Measurements from ENCODE around the gene POU3F2.

The POU3F2 gene

DNA sequence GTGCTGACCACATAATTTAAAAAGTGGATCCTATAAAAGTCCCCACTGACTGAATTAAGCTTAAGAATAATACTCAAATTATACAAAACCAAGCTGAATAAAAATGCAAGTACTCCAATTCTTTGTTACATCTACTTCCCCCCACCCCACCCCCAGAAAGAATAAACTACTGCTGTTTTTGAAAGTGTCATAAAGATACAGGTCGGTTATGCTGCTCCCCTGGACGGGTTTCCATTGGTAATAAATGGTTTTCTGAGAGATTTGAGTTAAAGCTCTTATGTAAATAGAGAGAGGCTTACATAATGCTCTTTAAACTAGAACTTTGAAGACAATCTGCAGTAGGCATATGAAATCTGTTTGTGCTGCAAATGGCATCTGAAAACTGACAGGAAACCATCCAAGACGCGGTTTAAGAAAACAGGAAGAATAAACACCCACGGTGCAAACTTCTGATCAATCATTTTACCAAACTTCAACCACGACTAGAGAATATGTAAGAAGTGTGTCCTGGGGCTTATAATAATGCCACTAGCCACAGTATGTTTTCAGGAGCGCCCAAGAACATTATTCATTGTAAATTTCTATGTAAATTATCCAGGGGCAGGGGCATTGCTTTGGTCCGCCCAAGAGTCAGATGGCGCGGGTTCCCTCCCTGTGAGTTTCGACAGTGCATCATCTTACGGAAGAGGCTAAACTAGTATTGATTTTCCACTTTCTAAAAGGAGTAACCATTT is 10.8 kb upstream of the POU3F2 start:
- H3K9me3 ChIP-seq (ENCODE audit: control insufficient read depth in 1 of 2, low read length in 2 of 2), result peaks cover 0 to 4% of the 10 kb centered on the region in 2 donors
- H3K4me1 ChIP-seq (ENCODE audit: control insufficient read depth in 1 of 2, insufficient read depth in 2 of 2, low read length in 2 of 2), result peaks cover 0 to 27% of the 10 kb centered on the region in 2 donors
- H3K4me3 ChIP-seq (ENCODE audit: low read depth in 1 of 2, low read length in 2 of 2), result peak overlapping the region in 1 of 2 donors; percentile 59
- no peaks in the 10 kb centered on the region for H3K36me3 ChIP-seq (ENCODE audit: control insufficient read depth in 1 of 2, insufficient read depth in 2 of 2, low read length in 2 of 2)
- H3K27me3 ChIP-seq (ENCODE audit: low read depth, low read length), result peaks cover 49% of the 10 kb centered on the region
- no peak overlapping the region for H3K27ac ChIP-seq (ENCODE audit: low read length)

DNA sequence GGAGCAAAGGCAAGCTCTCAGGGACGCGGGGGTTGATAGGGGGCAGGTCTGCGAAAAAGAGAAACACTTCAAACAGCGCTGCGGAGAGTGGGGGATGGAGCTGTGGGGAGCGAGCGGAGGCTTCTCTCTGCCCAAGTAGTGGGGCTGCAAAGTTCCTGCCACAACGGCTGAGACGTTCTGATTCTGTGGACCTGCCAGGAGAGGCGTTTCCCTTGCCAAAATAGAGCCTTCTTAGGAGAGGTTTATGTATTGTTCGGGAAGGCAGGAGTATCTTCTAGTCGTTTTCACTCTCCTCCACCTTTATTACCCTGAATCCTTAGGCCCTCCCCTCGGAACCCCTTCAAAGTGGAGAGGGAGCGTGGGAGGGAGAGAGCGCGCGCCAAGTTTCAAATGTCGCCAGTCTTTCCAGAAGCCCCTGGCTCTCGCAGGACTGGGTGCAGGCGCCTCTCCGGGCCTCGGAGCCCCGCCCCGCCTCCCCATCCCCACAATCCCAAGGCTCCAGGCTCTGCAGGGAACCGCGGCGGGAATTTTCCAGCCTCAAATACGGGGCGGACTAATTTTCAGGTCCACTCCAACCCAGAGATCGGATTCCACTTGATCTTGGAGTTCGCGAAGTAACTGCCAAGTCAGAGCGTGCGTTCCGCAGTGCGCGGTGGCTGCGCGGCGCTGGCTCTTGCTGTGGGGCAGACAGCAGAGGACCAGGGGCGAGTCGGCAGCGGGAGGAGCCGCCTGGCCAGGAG is 10.0 kb upstream of the POU3F2 start:
- no peak overlapping the region for H3K27ac ChIP-seq (ENCODE audit: low read length)
- no peaks in the 10 kb centered on the region for H3K36me3 ChIP-seq (ENCODE audit: control insufficient read depth in 1 of 2, insufficient read depth in 2 of 2, low read length in 2 of 2)
- peaks cover 0 to 27% of the 10 kb centered on the region in 2 donors for H3K4me1 ChIP-seq (ENCODE audit: control insufficient read depth in 1 of 2, insufficient read depth in 2 of 2, low read length in 2 of 2)
- peak overlapping the region in 1 of 2 donors; percentile 59 for H3K4me3 ChIP-seq (ENCODE audit: low read depth in 1 of 2, low read length in 2 of 2)
- peaks cover 55% of the 10 kb centered on the region for H3K27me3 ChIP-seq (ENCODE audit: low read depth, low read length)
- peaks cover 0 to 4% of the 10 kb centered on the region in 2 donors for H3K9me3 ChIP-seq (ENCODE audit: control insufficient read depth in 1 of 2, low read length in 2 of 2)

DNA sequence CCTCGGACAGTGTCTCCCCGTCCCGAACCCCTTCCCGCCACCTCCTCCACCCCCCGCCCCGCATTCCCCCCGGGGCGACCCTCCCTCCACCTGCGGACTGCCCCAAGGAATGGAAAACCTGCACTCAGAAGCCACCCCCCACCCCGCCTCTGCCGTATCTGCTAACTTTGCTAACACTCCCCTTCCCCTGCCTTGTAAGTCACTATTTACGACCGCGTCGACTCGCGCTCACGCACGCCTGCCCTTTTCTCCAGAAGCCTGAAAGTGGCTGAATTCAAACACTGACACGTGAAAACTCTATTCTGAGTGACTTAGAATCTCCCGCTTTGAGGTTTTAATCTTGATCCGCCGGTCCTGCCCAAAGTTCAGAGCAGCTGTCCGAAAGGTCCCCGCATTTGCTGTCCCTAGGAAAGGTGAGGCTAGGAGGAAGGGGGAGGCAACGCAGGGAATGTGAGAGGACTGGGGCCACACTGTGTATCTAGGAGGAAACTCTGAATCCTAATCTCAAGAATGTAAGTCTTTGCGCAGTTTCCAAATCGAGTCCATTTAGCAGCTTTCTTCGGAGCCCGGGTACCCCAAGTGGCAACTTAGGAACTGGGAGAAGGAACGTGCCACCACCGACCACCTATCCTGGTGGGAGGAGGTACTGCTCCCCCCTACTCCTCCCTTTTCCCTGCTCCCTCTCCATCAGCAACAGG is 9.3 kb upstream of the POU3F2 start:
- Histone ChIP-seq H3K27ac (ENCODE audit: low read length) (no peak overlapping the region), H3K27me3 (ENCODE audit: low read depth, low read length) (peaks cover 61% of the 10 kb centered on the region), H3K4me3 (ENCODE audit: low read depth in 1 of 2, low read length in 2 of 2) (peak overlapping the region in 1 of 2 donors; percentile 59), H3K4me1 (ENCODE audit: control insufficient read depth in 1 of 2, insufficient read depth in 2 of 2, low read length in 2 of 2) (peaks cover 0 to 27% of the 10 kb centered on the region in 2 donors), H3K36me3 (ENCODE audit: control insufficient read depth in 1 of 2, insufficient read depth in 2 of 2, low read length in 2 of 2) (no peaks in the 10 kb centered on the region), H3K9me3 (ENCODE audit: control insufficient read depth in 1 of 2, low read length in 2 of 2) (peaks cover 0 to 4% of the 10 kb centered on the region in 2 donors)

DNA sequence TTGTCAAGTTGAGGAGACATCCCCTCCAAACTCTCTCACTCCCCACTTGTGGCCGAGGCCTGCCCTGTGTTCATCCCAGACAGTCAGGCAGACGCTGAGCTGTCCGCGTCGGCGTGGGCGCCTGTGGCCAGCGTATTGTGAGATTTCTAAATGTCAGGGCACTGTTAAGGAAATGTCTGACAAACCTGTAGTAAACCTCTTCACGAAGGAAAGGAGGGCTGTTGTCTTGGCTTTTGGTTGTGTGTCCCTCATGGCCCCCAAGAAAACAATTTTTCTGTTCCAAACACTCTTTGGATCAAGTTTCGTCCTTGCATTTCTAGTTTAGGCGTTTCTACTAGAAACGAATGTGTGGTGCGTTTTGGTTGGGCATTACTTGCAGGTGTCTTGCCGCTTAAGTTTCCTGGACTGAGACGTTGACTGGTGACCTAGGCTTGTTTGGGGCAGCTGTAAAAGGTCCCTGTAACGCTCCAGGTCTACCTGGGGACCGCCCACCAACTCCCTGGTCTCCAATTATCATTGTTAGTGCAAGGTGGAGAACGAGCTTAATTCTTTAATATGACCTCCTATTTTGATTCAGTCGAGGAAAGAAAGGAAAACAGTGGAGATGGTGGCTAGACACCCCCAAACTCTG is 8.7 kb upstream of the POU3F2 start:
- Histone ChIP-seq H3K4me3 (ENCODE audit: low read depth in 1 of 2, low read length in 2 of 2) (no peak overlapping the region), H3K9me3 (ENCODE audit: control insufficient read depth in 1 of 2, low read length in 2 of 2) (peaks cover 0 to 4% of the 10 kb centered on the region in 2 donors), H3K4me1 (ENCODE audit: control insufficient read depth in 1 of 2, insufficient read depth in 2 of 2, low read length in 2 of 2) (peaks cover 0 to 27% of the 10 kb centered on the region in 2 donors), H3K27ac (ENCODE audit: low read length) (no peak overlapping the region), H3K27me3 (ENCODE audit: low read depth, low read length) (peaks cover 68% of the 10 kb centered on the region), H3K36me3 (ENCODE audit: control insufficient read depth in 1 of 2, insufficient read depth in 2 of 2, low read length in 2 of 2) (no peaks in the 10 kb centered on the region)

DNA sequence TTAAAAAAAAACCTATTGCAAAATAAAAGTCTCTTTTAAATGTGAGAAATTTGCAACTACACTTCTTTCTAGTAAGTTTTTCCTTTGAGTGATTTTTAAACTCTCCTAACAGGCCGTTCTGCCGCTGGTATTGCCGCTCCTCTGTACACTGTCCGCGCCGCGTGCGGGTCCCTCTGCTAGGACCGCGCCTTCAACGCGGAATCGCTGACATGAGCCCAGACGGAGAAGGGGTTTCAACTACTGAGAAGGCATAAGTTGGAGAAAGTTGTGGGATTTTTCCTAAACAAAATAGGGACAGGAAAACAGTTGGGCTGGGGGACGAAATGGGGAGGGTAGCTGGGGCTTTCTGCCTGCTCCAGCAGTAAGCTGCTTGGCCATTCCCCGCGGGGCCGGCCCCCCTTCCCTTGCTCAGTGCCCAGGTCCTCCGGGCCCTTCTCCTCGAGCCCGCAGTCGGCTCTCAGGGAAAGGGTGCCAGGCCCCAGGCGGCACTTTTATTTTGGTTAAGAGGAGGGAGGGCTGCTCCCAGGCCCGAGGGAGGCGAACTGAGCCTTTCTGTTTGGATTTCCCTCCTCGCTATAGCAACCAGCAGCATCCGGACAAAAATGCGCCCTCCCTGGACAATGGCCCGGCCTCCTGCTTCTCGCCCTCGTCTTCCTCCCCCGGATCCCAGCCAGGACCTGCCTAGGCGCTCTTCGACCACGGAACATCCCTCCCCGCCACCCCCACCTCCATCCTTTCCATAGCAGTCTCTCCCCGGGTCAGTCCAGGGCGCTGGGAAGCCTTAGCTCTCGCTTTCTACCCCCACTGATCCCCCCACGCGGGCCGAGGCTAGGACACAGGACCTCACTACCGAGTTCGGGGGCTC is 6.8 kb upstream of the POU3F2 start:
- H3K36me3 ChIP-seq (ENCODE audit: control insufficient read depth in 1 of 2, insufficient read depth in 2 of 2, low read length in 2 of 2), result no peaks in the 10 kb centered on the region
- peaks cover 0 to 4% of the 10 kb centered on the region in 2 donors for H3K9me3 ChIP-seq (ENCODE audit: control insufficient read depth in 1 of 2, low read length in 2 of 2)
- H3K4me3 ChIP-seq (ENCODE audit: low read depth in 1 of 2, low read length in 2 of 2), result peak overlapping the region in 1 of 2 donors; percentile 29
- H3K27ac ChIP-seq (ENCODE audit: low read length), result no peak overlapping the region
- peaks cover 0 to 39% of the 10 kb centered on the region in 2 donors for H3K4me1 ChIP-seq (ENCODE audit: control insufficient read depth in 1 of 2, insufficient read depth in 2 of 2, low read length in 2 of 2)
- H3K27me3 ChIP-seq (ENCODE audit: low read depth, low read length), result peaks cover 84% of the 10 kb centered on the region

DNA sequence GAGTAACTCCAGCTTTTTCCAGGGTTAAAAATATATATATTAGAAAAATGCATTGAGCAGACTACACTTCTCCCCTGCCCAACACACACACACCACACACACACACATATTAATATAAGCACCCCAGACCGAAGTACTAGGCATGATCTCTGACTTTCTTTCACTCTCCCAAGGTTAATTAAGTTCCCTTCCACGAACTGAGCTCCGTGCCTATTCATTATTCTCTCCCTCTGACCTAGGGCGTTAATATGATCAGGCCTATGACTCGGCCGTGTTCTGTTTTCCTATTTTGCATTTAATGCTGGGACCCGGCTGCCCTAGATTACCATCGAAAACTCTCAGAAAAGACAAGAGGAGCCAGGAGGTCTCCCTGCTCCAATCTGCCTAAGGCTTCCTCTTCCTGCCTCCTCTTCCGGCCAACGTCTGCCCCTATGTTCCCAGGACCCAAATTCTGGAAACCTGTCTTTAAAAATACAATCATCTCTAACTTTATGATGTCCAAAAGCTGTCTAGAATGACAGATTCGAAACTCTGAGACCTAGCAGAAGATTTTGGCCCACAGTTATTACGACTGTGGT is 6.1 kb upstream of the POU3F2 start:
- Histone ChIP-seq H3K27me3 (ENCODE audit: low read depth, low read length) (peaks cover 92% of the 10 kb centered on the region), H3K36me3 (ENCODE audit: control insufficient read depth in 1 of 2, insufficient read depth in 2 of 2, low read length in 2 of 2) (no peaks in the 10 kb centered on the region), H3K4me1 (ENCODE audit: control insufficient read depth in 1 of 2, insufficient read depth in 2 of 2, low read length in 2 of 2) (peaks cover 0 to 47% of the 10 kb centered on the region in 2 donors), H3K9me3 (ENCODE audit: control insufficient read depth in 1 of 2, low read length in 2 of 2) (peaks cover 0 to 4% of the 10 kb centered on the region in 2 donors), H3K27ac (ENCODE audit: low read length) (no peak overlapping the region), H3K4me3 (ENCODE audit: low read depth in 1 of 2, low read length in 2 of 2) (no peak overlapping the region)

DNA sequence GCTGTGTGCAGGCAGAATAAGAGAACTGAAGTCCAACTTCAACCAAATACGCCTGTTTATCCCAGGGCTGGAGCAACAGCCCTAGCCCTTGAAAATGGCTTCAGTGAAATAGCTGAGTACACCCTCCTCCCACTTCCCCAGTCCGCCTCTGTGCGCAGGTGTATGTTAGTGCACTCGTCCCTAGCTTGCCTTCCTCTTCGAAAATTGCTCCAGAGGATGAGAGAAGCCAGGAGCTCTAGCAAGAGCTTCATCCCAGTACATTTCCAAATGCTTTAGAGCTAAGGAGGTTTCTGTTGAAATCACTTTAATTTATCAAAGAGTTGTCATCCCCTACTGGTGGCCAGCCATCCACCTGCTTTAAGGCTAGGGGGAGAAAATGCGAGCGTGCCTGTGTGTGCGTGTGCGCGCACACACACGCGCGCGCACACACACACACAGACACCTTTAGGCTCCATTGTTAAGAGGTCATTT is 5.4 kb upstream of the POU3F2 start:
- Histone ChIP-seq H3K27ac (ENCODE audit: low read length) (no peak overlapping the region), H3K27me3 (ENCODE audit: low read depth, low read length) (peaks cover 94% of the 10 kb centered on the region), H3K9me3 (ENCODE audit: control insufficient read depth in 1 of 2, low read length in 2 of 2) (peaks cover 0 to 4% of the 10 kb centered on the region in 2 donors), H3K4me1 (ENCODE audit: control insufficient read depth in 1 of 2, insufficient read depth in 2 of 2, low read length in 2 of 2) (peaks cover 0 to 51% of the 10 kb centered on the region in 2 donors), H3K4me3 (ENCODE audit: low read depth in 1 of 2, low read length in 2 of 2) (no peak overlapping the region), H3K36me3 (ENCODE audit: control insufficient read depth in 1 of 2, insufficient read depth in 2 of 2, low read length in 2 of 2) (no peaks in the 10 kb centered on the region)

DNA sequence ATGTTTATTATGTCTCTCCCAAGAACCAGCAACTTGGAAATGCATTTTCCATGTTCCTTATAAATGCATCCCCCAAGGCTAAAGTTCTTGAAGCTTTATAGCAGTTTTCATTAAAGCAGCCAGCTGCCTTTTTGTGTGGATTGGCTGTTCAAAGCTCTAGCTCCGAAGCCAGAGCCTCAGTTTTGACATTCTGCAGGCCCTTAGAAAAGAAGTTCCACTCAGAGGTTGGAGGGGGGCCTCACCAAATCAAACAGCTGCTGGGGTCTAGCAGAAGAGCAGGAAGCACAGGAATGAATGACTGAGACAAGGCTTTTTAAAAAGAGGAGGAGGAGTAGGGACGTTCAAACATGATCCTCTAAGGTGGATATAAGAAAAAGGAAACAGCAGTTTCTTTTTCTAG is 4.2 kb upstream of the POU3F2 start:
- Histone ChIP-seq H3K27me3 (ENCODE audit: low read depth, low read length) (peaks cover 82% of the 10 kb centered on the region), H3K4me1 (ENCODE audit: control insufficient read depth in 1 of 2, insufficient read depth in 2 of 2, low read length in 2 of 2) (peaks cover 0 to 47% of the 10 kb centered on the region in 2 donors), H3K4me3 (ENCODE audit: low read depth in 1 of 2, low read length in 2 of 2) (no peak overlapping the region), H3K27ac (ENCODE audit: low read length) (no peak overlapping the region), H3K36me3 (ENCODE audit: control insufficient read depth in 1 of 2, insufficient read depth in 2 of 2, low read length in 2 of 2) (no peaks in the 10 kb centered on the region), H3K9me3 (ENCODE audit: control insufficient read depth in 1 of 2, low read length in 2 of 2) (peaks cover 0 to 4% of the 10 kb centered on the region in 2 donors)

DNA sequence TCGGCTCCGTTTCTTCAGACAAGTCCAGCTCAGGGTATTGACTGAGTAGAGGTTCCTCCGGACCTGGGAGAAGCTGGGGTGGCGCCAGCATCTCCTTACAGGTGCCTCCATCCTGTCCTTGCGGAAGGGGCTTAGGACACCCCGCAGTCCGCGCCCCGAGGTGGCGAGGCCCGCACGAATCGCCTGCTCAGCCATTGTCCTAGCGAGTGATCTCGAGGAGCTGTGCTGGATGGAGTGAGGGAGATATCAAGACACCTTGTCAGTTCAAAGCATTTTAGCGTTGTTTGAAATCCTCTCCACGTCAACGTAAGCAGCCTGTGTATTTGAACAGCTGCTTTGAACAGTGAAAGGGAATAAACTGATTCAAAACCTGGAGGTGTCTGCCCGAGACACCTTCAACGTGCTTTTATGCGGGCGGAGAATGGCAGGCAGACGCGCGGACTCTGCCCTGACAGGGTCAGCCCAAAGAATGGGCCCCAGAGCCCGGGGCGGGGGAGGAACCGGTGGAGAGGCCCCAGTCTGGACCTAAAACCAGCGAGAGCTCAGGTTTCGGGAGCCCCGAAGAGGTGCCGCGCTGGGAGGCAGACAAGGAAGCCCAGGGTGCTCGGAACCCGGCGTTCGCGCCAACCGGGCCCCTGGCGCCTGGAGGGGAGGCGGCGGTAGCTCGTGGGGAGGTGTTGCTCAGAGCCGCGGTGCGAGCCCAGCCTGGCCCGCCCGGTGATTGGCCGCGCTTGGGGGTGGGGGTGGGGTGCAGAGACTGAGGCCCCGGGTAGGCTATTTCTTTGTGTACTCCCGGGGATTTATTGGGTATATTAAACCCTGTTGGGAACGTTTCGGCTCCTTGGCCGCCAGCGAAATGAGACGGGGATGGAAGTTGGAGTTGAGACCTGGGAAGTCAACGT is 3.1 kb upstream of the POU3F2 start:
- Histone ChIP-seq H3K4me3 (ENCODE audit: low read depth in 1 of 2, low read length in 2 of 2) (peak overlapping the region in 1 of 2 donors; percentile 19), H3K9me3 (ENCODE audit: control insufficient read depth in 1 of 2, low read length in 2 of 2) (peaks cover 0 to 1% of the 10 kb centered on the region in 2 donors), H3K27me3 (ENCODE audit: low read depth, low read length) (peaks cover 82% of the 10 kb centered on the region), H3K27ac (ENCODE audit: low read length) (no peak overlapping the region), H3K4me1 (ENCODE audit: control insufficient read depth in 1 of 2, insufficient read depth in 2 of 2, low read length in 2 of 2) (peaks cover 3 to 57% of the 10 kb centered on the region in 2 donors), H3K36me3 (ENCODE audit: control insufficient read depth in 1 of 2, insufficient read depth in 2 of 2, low read length in 2 of 2) (no peaks in the 10 kb centered on the region)

Data from muscle layer of duodenum (tissue), 2 donors.